Esophagus (tissue), 2 donors: Measurements from ENCODE around the gene DCP1B. TPM values are rescaled to one million over a fixed set of nuclear protein-coding genes. Genes with fewer than 3 reads are reported as not detected.

Experiments used
- H3K27ac ChIP-seq, 2 donors: one replicate each; pipeline ENCODE4 v1.5.1; 2013; ENCODE audit warnings: low read depth in 2 of 2, mild to moderate bottlenecking in 2 of 2, inconsistent platforms in 1 of 2, low read length in 1 of 2, moderate library complexity in 1 of 2
- H3K27me3 ChIP-seq, 2 donors: one replicate each; pipeline ENCODE4 v1.6.1; 2013; ENCODE audit warnings: low read length in 2 of 2, control low read depth in 1 of 2, mild to moderate bottlenecking in 1 of 2; ENCODE audit not compliant: insufficient read depth in 2 of 2, control insufficient read depth in 1 of 2
- H3K36me3 ChIP-seq, 2 donors: one replicate each; pipeline ENCODE4 v1.6.1; 2013; ENCODE audit warnings: low read length in 1 of 2; ENCODE audit not compliant: control insufficient read depth in 2 of 2, insufficient read depth in 2 of 2
- H3K4me1 ChIP-seq, 2 donors: one replicate each; pipeline ENCODE4 v1.6.1; 2013; ENCODE audit warnings: low read length in 1 of 2; ENCODE audit not compliant: control insufficient read depth in 2 of 2, insufficient read depth in 2 of 2
- H3K4me3 ChIP-seq, 2 donors: one replicate each; pipeline ENCODE4 v1.5.1; 2013; ENCODE audit warnings: low read length in 2 of 2, mild to moderate bottlenecking in 2 of 2, low read depth in 1 of 2, moderate library complexity in 1 of 2
- H3K9me3 ChIP-seq, 2 donors: one replicate each; pipeline ENCODE4 v1.6.1; 2013; ENCODE audit warnings: mild to moderate bottlenecking in 2 of 2, low read depth in 1 of 2, low read length in 1 of 2, moderate library complexity in 1 of 2; ENCODE audit not compliant: control insufficient read depth in 2 of 2, insufficient read depth in 1 of 2
- WGBS, 2 donors: extraction: QIAGEN DNeasy Blood & Tissue Kit; methylation state at CpG; one replicate each; pipeline ENCODE4 v1.1.7; 2013; 5-methylcytosine and 5-hydroxymethylcytosine counted together
- polyA plus RNA-seq, 2 donors: library from polyadenylated mRNA; stranded (reverse); fragments of 200-250 nt; gene quantifications; one replicate each; pipeline ENCODE4 v1.2.3, GENCODE V29; 2013
- donor health status: healthy with polysubstance abuse.
- donor health status: Bipolar disorder and iron deficiency.

DCP1B gene
- polyA plus RNA-seq, 2 donors, result 2.6 to 5.2 TPM

- peaks cover 0 to 4% of the 10 kb centered on the region in 2 donors for H3K9me3 ChIP-seq
- 94 to 97% methylated on average over 3 of the region's 3 CpGs for WGBS, 2 donors
- H3K27me3 ChIP-seq, result peaks cover 0 to 10% of the 10 kb centered on the region in 2 donors
- H3K27ac ChIP-seq, result no peak overlapping the region
- H3K4me3 ChIP-seq, result no peak overlapping the region
- peaks cover 0 to 6% of the 10 kb centered on the region in 2 donors for H3K4me1 ChIP-seq
- H3K36me3 ChIP-seq, result no peaks in the 10 kb centered on the region
Observed at GRCh38 chr12:1910468-1910867, 93.8 kb downstream of the DCP1B start.

GRCh38 chr12:1908758-1909157, 95.5 kb downstream of the DCP1B start:
- WGBS, 2 donors, result 94 to 97% methylated on average over 26 of the region's 26 CpGs
- Histone ChIP-seq H3K4me1 (peaks cover 0 to 6% of the 10 kb centered on the region in 2 donors), H3K9me3 (peaks cover 0 to 4% of the 10 kb centered on the region in 2 donors), H3K27me3 (peaks cover 0 to 10% of the 10 kb centered on the region in 2 donors), H3K4me3 (no peak overlapping the region), H3K27ac (no peak overlapping the region), H3K36me3 (no peaks in the 10 kb centered on the region)

GRCh38 chr12:1907652-1908611, 96.3 kb downstream of the DCP1B start:
- Histone ChIP-seq H3K9me3 (peaks cover 0 to 4% of the 10 kb centered on the region in 2 donors), H3K4me3 (peak overlapping the region in 1 of 2 donors; percentile 1), H3K27me3 (peaks cover 0 to 10% of the 10 kb centered on the region in 2 donors), H3K4me1 (peaks cover 0 to 6% of the 10 kb centered on the region in 2 donors), H3K27ac (no peak overlapping the region), H3K36me3 (no peaks in the 10 kb centered on the region)
- WGBS, 2 donors, result 25 to 32% methylated on average over 67 of the region's 67 CpGs

- Histone ChIP-seq H3K4me3 (no peak overlapping the region), H3K27ac (no peak overlapping the region), H3K4me1 (peaks cover 0 to 6% of the 10 kb centered on the region in 2 donors), H3K27me3 (peaks cover 0 to 9% of the 10 kb centered on the region in 2 donors), H3K9me3 (peaks cover 0 to 4% of the 10 kb centered on the region in 2 donors), H3K36me3 (no peaks in the 10 kb centered on the region)
- 47 to 51% methylated on average over 3 of the region's 3 CpGs for WGBS, 2 donors
Observed at GRCh38 chr12:1906579-1906978, 97.7 kb downstream of the DCP1B start.

GRCh38 chr12:1904875-1905274, 99.4 kb downstream of the DCP1B start:
- no peak overlapping the region for H3K27ac ChIP-seq
- H3K4me3 ChIP-seq, result no peak overlapping the region
- peaks cover 0 to 7% of the 10 kb centered on the region in 2 donors for H3K27me3 ChIP-seq
- peaks cover 0 to 4% of the 10 kb centered on the region in 2 donors for H3K9me3 ChIP-seq
- peaks cover 0 to 6% of the 10 kb centered on the region in 2 donors for H3K4me1 ChIP-seq
- H3K36me3 ChIP-seq, result no peaks in the 10 kb centered on the region

GRCh38 chr12:1896964-1897363, 107.3 kb downstream of the DCP1B start:
- H3K9me3 ChIP-seq, result no peaks in the 10 kb centered on the region
- 67 to 71% methylated on average over 5 of the region's 5 CpGs for WGBS, 2 donors
- H3K36me3 ChIP-seq, result no peaks in the 10 kb centered on the region
- H3K4me1 ChIP-seq, result no peaks in the 10 kb centered on the region
- H3K27me3 ChIP-seq, result no peaks in the 10 kb centered on the region
- H3K27ac ChIP-seq, result no peak overlapping the region
- no peak overlapping the region for H3K4me3 ChIP-seq

Other genes with a start within 250 kb of the DCP1B start
- not detected for gene LRTM2, start 183.9 kb downstream of the DCP1B start, polyA plus RNA-seq
- gene CACNA2D4, start 85.8 kb downstream of the DCP1B start, polyA plus RNA-seq, result under 1 TPM; 0.84 to 0.89 TPM
- gene CACNA1C, start 48.5 kb upstream of the DCP1B start, polyA plus RNA-seq, result 1 to 10 TPM; 2.1 to 2.5 TPM